CD8-positive, alpha-beta memory T cell (primary cell): ENCODE data around the gene NDUFS4. TPM values are rescaled to one million over a fixed set of nuclear protein-coding genes. Genes with fewer than 3 reads are reported as not detected.
"Not testable (repeated sequence)": the region's sequence is repeated elsewhere in the genome, so short reads cannot be mapped to it uniquely, and the experiment has no call there.

Experiments used
- CTCF ChIA-PET: fragments of 350-600 bp; sonication (Branson Sonifier 250); formaldehyde crosslinking; loops from one replicate; lab custom pipeline; 2021; ENCODE audit warnings: antibody characterized with exemption; lab: Charles Lee
- POLR2A ChIA-PET: fragments of 350-600 bp; sonication (Branson Sonifier 250); formaldehyde crosslinking; loops from one replicate; lab custom pipeline; 2021; ENCODE audit warnings: antibody characterized with exemption; lab: Charles Lee
- DNase-seq, 5 donors: peaks; one replicate each; pipeline versions ENCODE4 v3.0.0 to v3.0.0-alpha.2; 2020 to 2022; ENCODE audit warnings: mixed read lengths in 1 of 5
- H3K27ac ChIP-seq: one replicate; pipeline ENCODE4 v1.7.0; 2013; ENCODE audit warnings: low read depth, mild to moderate bottlenecking, low read length, moderate library complexity
- H3K27me3 ChIP-seq: 2 replicates; pipeline ENCODE4 v1.7.0; 2013; ENCODE audit warnings: low read length, mild to moderate bottlenecking; ENCODE audit not compliant: insufficient read depth, poor library complexity, severe bottlenecking
- H3K36me3 ChIP-seq: 2 replicates; pipeline ENCODE4 v1.7.0; 2013; ENCODE audit warnings: mild to moderate bottlenecking, low read length, moderate library complexity; ENCODE audit not compliant: insufficient read depth
- H3K4me1 ChIP-seq: 2 replicates; pipeline ENCODE4 v1.7.0; 2013; ENCODE audit warnings: mild to moderate bottlenecking, low read length, moderate library complexity; ENCODE audit not compliant: insufficient read depth
- H3K4me3 ChIP-seq: 2 replicates; pipeline ENCODE4 v1.7.0; 2013; ENCODE audit warnings: mild to moderate bottlenecking, low read length
- H3K9me3 ChIP-seq: 2 replicates; pipeline ENCODE4 v1.7.0; 2013; ENCODE audit warnings: mild to moderate bottlenecking, low read length
- H3K27ac Mint-ChIP-seq, 8 donors: one replicate each; pipeline ENCODE4 v1.8.0; 2020 to 2021; ENCODE audit warnings: mixed read lengths in 8 of 8, mild to moderate bottlenecking in 6 of 8, inconsistent platforms in 3 of 8, moderate library complexity in 3 of 8
- H3K27me3 Mint-ChIP-seq, 2 donors: one replicate each; pipeline ENCODE4 v1.8.0; 2020 to 2021; ENCODE audit warnings: mixed read lengths in 2 of 2, mild to moderate bottlenecking in 1 of 2, moderate library complexity in 1 of 2
- H3K36me3 Mint-ChIP-seq, 3 donors: one replicate each; pipeline ENCODE4 v1.8.0; 2020 to 2021; ENCODE audit warnings: mixed read lengths in 3 of 3, inconsistent platforms in 1 of 3, mild to moderate bottlenecking in 1 of 3
- H3K4me1 Mint-ChIP-seq, 3 donors: one replicate each; pipeline ENCODE4 v1.8.0; 2020 to 2021; ENCODE audit warnings: mixed read lengths in 3 of 3, inconsistent platforms in 1 of 3, mild to moderate bottlenecking in 1 of 3
- H3K4me3 Mint-ChIP-seq, 7 donors: one replicate each; pipeline ENCODE4 v1.8.0; 2020 to 2021; ENCODE audit warnings: mixed read lengths in 7 of 7, mild to moderate bottlenecking in 6 of 7, moderate library complexity in 4 of 7, inconsistent platforms in 2 of 7
- H3K9me3 Mint-ChIP-seq, 5 donors: one replicate each; pipeline ENCODE4 v1.8.0; 2020 to 2022; ENCODE audit warnings: mixed read lengths in 5 of 5, mild to moderate bottlenecking in 3 of 5, moderate library complexity in 2 of 5, inconsistent platforms in 1 of 5
- polyA plus RNA-seq: library from polyadenylated mRNA; unstranded; fragments of 300-500 nt; fragmentation: Illumina TruSeq; gene quantifications from one replicate; pipeline ENCODE4 v1.2.3, GENCODE V29; 2021
- total RNA-seq, 2 experiments: library from RNA; stranded (reverse); gene quantifications; one replicate each; pipeline ENCODE4 v1.2.3, GENCODE V29; 2021

Gene NDUFS4
- total and polyA plus RNA-seq, 3 experiments from 2014 or later, result 59.3 to 89.3 (median 61.7) TPM

DNA sequence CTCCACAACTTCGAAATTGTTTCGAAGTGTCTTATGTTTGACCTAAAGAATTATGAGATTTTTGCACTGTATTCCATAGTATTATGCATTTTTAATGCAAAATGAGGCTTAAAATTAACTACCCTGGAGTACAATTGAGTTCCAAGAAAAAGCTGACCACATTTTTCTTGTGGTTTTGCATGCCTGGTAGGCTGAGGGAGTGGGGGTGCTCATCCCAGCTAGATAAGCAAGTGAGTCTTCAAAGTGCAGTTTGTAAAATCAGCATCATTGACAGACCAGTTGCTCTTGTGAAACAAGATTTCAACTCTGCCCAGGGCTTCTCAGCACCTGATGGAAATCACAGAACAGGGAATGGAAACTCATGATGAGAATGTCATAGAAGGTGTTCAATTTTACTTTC lies 17.0 kb upstream of the NDUFS4 start:
- no peaks in the 10 kb centered on the region for H3K36me3 ChIP-seq
- Mint-ChIP-seq H3K4me3 (no peak overlapping the region), H3K27ac (no peak overlapping the region), H3K9me3 (peaks cover 0 to 4% (median 0%) of the 10 kb centered on the region in 5 donors), H3K27me3 (peaks cover 7 to 30% of the 10 kb centered on the region in 2 donors), H3K36me3 (no peaks in the 10 kb centered on the region), H3K4me1 (no peaks in the 10 kb centered on the region)
- no peak overlapping the region for H3K27ac ChIP-seq
- H3K9me3 ChIP-seq, result no peaks in the 10 kb centered on the region
- no peak overlapping the region for H3K4me3 ChIP-seq
- no peaks in the 10 kb centered on the region for H3K4me1 ChIP-seq
- no peak for DNase-seq
- CTCF ChIA-PET, result no interaction called here
- H3K27me3 ChIP-seq, result no peaks in the 10 kb centered on the region
- POLR2A ChIA-PET, result no interaction called here

DNA sequence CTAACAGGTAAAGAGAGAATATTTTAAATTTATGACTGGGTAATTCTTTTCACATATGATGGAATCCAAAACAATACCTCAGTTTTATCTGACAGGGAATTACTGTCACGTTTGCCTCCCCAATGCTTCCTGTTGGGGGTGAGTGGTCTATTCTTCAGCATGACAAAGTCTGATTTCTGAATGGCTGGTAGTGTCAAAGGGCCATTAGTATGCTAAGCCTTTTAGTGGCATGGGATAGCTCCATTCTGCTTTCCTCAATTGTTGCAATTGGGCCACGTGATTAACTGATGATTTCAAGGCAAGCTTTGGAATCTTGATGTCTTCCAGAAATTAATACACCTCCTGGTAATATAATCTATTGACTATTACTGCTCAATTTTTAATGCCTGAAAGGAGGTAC lies 14.7 kb upstream of the NDUFS4 start:
- no peaks in the 10 kb centered on the region for H3K9me3 Mint-ChIP-seq
- CTCF ChIA-PET, result no interaction called here
- H3K4me1 Mint-ChIP-seq, result no peaks in the 10 kb centered on the region
- no peak overlapping the region for H3K27ac ChIP-seq
- H3K27me3 ChIP-seq, result no peaks in the 10 kb centered on the region
- no peaks in the 10 kb centered on the region for H3K9me3 ChIP-seq
- no peaks in the 10 kb centered on the region for H3K36me3 ChIP-seq
- no peak overlapping the region for H3K27ac Mint-ChIP-seq
- H3K4me1 ChIP-seq, result no peaks in the 10 kb centered on the region
- no peaks in the 10 kb centered on the region for H3K36me3 Mint-ChIP-seq
- peaks cover 8 to 25% of the 10 kb centered on the region in 2 donors for H3K27me3 Mint-ChIP-seq
- H3K4me3 ChIP-seq, result no peak overlapping the region
- H3K4me3 Mint-ChIP-seq, result no peak overlapping the region
- DNase-seq, result no peak
- POLR2A ChIA-PET, result no interaction called here

DNA sequence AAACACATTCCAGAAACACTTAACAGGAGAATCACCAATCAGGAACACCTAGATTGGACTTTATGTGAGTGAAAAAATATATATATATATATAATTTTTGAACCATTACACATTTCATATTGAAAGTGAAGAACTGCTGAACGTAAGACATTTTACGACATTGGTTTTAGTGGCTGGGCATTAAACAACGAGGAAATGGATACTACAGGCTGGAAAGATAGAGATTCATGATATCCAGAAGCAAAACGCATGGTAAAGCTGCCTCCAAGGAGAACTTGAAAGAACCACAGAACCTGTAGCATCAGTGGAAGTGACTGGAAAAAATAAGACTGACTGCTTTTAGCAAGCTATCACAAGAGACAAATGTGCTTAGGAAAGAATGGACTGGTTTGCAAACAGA lies 13.2 kb upstream of the NDUFS4 start:
- no peaks in the 10 kb centered on the region for H3K9me3 Mint-ChIP-seq
- Histone ChIP-seq H3K27ac (no peak overlapping the region), H3K9me3 (no peaks in the 10 kb centered on the region), H3K36me3 (no peaks in the 10 kb centered on the region), H3K27me3 (no peaks in the 10 kb centered on the region), H3K4me3 (no peak overlapping the region), H3K4me1 (no peaks in the 10 kb centered on the region)
- CTCF ChIA-PET, result no interaction called here
- DNase-seq, result no peak
- H3K36me3 Mint-ChIP-seq, result no peaks in the 10 kb centered on the region
- no peak overlapping the region for H3K4me3 Mint-ChIP-seq
- H3K27me3 Mint-ChIP-seq, result peaks cover 2 to 13% of the 10 kb centered on the region in 2 donors
- no peaks in the 10 kb centered on the region for H3K4me1 Mint-ChIP-seq
- POLR2A ChIA-PET, result interaction anchor here (0.6 kb wide), 1 partner anchor 918 kb away, joined by 4 read pairs; no protein-coding TSS in a partner anchor
- H3K27ac Mint-ChIP-seq, result no peak overlapping the region

DNA sequence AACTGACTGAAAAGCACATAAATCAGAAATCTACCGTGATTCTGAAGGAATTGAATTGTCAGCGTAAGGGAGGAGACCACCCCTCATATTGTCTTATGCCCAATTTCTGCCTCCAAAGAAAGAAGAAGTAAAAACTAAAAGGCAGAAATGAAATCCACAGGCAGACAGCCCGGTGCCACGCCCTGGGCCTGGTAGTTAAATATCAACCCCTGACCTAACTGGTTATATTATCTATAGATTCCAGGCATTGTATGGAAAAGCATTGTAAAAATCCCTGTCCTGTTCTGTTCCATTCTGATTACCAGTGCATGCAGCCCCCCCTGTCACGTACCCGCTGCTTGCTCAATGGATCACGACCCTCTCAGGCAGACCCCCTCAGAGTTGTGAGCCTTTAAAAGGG lies 11.9 kb upstream of the NDUFS4 start:
- peaks cover 2 to 18% of the 10 kb centered on the region in 2 donors for H3K27me3 Mint-ChIP-seq
- H3K4me3 Mint-ChIP-seq, H3K27ac ChIP-seq: not testable (repeated sequence)

DNA sequence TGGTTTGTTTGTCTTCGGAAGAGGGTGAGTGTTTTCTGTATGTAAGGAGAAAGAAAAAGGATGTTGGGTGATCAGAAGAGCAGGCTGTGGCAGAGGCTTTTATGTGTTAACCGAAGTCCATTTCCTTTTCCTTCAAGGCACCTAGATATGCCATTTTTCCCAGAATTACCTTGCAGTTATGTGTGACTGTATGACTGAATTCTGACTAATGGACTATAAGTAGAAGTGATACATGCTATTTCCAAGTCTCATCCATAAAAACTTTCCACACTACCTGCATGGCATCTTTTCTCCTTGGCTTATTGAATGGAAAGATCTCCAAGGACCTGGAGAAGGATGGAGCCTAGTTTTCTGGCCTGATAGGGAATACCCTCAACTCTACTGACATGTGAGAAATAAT lies 10.6 kb upstream of the NDUFS4 start:
- H3K36me3 Mint-ChIP-seq, result no peaks in the 10 kb centered on the region
- no peaks in the 10 kb centered on the region for H3K4me1 ChIP-seq
- H3K27me3 ChIP-seq, result no peaks in the 10 kb centered on the region
- H3K27ac Mint-ChIP-seq, result no peak overlapping the region
- ChIA-PET POLR2A (no interaction called here), CTCF (no interaction called here)
- H3K9me3 Mint-ChIP-seq, result no peaks in the 10 kb centered on the region
- H3K27me3 Mint-ChIP-seq, result peaks cover 3 to 26% of the 10 kb centered on the region in 2 donors
- H3K4me3 Mint-ChIP-seq, result no peak overlapping the region
- H3K4me1 Mint-ChIP-seq, result no peaks in the 10 kb centered on the region
- no peaks in the 10 kb centered on the region for H3K36me3 ChIP-seq
- no peak overlapping the region for H3K27ac ChIP-seq
- no peak for DNase-seq
- H3K9me3 ChIP-seq, result no peaks in the 10 kb centered on the region
- no peak overlapping the region for H3K4me3 ChIP-seq

More for the DNA sequence above, 11.9 kb upstream of the NDUFS4 start:
- H3K9me3 ChIP-seq, CTCF ChIA-PET, H3K27me3 ChIP-seq, H3K27ac Mint-ChIP-seq, H3K4me1 ChIP-seq, H3K36me3 ChIP-seq, H3K9me3 Mint-ChIP-seq, H3K36me3 Mint-ChIP-seq, H3K4me1 Mint-ChIP-seq, H3K4me3 ChIP-seq, DNase-seq, POLR2A ChIA-PET: not testable (repeated sequence)

DNA sequence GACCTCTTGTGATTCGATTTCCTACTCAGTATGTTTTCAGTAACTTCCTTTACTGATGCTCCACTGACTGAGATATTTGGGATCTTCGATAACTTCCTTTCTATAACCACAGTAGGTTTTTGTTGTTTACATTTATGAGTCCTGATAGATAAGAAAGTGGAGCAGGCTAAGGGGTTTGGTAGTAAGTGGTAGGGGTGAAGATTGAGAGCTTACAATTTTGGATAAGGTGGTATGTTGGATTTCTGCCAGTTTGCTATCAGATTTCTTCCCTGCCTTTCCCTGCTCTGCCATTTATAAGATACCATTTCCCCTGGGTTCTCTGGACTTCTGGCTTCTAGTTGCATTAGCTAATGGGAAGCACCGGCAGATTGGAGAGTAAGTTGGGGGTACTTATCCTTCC lies 7.9 kb upstream of the NDUFS4 start:
- Histone ChIP-seq H3K4me1 (no peaks in the 10 kb centered on the region), H3K4me3 (no peak overlapping the region), H3K36me3 (no peaks in the 10 kb centered on the region), H3K9me3 (no peaks in the 10 kb centered on the region), H3K27ac (no peak overlapping the region), H3K27me3 (peaks cover 9% of the 10 kb centered on the region)
- H3K27ac Mint-ChIP-seq, result no peak overlapping the region
- H3K27me3 Mint-ChIP-seq, result peaks cover 4 to 40% of the 10 kb centered on the region in 2 donors
- ChIA-PET CTCF (interaction anchor here (1.5 kb wide), 1 partner anchor 12 kb away, joined by 3 read pairs; no protein-coding TSS in a partner anchor), POLR2A (interaction anchor here (0.6 kb wide), 1 partner anchor 20 kb away, joined by 5 read pairs; no protein-coding TSS in a partner anchor)
- no peak for DNase-seq
- H3K9me3 Mint-ChIP-seq, result no peaks in the 10 kb centered on the region
- H3K4me1 Mint-ChIP-seq, result no peaks in the 10 kb centered on the region
- no peak overlapping the region for H3K4me3 Mint-ChIP-seq
- H3K36me3 Mint-ChIP-seq, result no peaks in the 10 kb centered on the region

DNA sequence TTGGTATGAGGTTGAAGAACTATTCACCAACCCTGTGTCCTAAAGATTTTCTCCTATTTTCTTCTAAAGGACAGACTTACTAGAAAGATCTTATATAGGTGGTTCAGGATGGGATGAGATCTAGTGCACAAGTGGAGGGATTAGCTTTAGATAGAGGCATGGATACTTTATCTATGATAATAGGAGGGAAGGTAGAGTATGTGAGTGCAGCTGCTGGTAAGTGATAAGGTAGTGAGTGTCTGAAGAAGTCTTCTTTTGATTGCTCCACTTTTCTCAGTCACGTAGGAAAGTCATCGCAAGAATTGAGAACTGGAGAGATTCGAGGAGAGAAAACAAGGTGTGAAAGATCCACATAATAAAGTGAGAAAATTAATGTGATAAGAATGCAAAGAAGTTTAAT lies 6.0 kb upstream of the NDUFS4 start:
- H3K27ac Mint-ChIP-seq, result no peak overlapping the region
- H3K9me3 ChIP-seq, result no peaks in the 10 kb centered on the region
- CTCF ChIA-PET, result no interaction called here
- H3K36me3 Mint-ChIP-seq, result peaks cover 0 to 5% (median 0%) of the 10 kb centered on the region in 3 donors
- H3K36me3 ChIP-seq, result no peaks in the 10 kb centered on the region
- no peak overlapping the region for H3K4me3 ChIP-seq
- no peak overlapping the region for H3K4me3 Mint-ChIP-seq
- POLR2A ChIA-PET, result no interaction called here
- H3K27me3 ChIP-seq, result peaks cover 9% of the 10 kb centered on the region
- no peaks in the 10 kb centered on the region for H3K4me1 ChIP-seq
- DNase-seq, result no peak
- H3K4me1 Mint-ChIP-seq, result no peaks in the 10 kb centered on the region
- H3K9me3 Mint-ChIP-seq, result peaks cover 2 to 7% (median 5%) of the 10 kb centered on the region in 5 donors
- peaks cover 7 to 53% of the 10 kb centered on the region in 2 donors for H3K27me3 Mint-ChIP-seq
- no peak overlapping the region for H3K27ac ChIP-seq

DNA sequence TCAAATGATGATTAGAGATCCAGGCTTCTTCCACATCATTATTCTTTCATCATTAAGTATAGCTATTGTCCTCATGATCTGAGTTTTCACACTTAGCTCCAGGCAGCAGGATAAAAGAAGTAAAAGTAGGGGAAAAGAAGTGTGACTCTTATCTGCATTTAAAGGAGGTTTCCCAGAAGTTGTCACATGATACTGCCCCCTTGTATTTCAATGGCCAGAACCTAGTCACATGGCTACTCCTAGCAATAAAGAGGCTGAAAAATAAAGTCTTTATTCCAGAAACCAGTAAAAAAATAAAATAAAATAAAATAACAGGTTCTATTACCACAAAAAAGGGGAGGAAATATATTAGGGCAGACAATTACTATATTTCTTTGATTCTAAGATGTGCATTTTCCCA lies 5.3 kb upstream of the NDUFS4 start:
- Mint-ChIP-seq H3K4me3 (no peak overlapping the region), H3K27ac (no peak overlapping the region), H3K27me3 (peaks cover 5 to 53% of the 10 kb centered on the region in 2 donors), H3K4me1 (peaks cover under 1 to 2% (median under 1%) of the 10 kb centered on the region in 3 donors), H3K36me3 (peaks cover 0 to 5% (median 0%) of the 10 kb centered on the region in 3 donors), H3K9me3 (peaks cover 2 to 7% (median 5%) of the 10 kb centered on the region in 5 donors)
- Histone ChIP-seq H3K4me3 (no peak overlapping the region), H3K9me3 (no peaks in the 10 kb centered on the region), H3K27me3 (peaks cover 9% of the 10 kb centered on the region), H3K4me1 (peaks cover 2% of the 10 kb centered on the region), H3K36me3 (no peaks in the 10 kb centered on the region), H3K27ac (no peak overlapping the region)
- DNase-seq, result no peak
- ChIA-PET POLR2A (no interaction called here), CTCF (no interaction called here)
